Measurements from ENCODE around the gene DLG4.

DLG4 gene

DNA sequence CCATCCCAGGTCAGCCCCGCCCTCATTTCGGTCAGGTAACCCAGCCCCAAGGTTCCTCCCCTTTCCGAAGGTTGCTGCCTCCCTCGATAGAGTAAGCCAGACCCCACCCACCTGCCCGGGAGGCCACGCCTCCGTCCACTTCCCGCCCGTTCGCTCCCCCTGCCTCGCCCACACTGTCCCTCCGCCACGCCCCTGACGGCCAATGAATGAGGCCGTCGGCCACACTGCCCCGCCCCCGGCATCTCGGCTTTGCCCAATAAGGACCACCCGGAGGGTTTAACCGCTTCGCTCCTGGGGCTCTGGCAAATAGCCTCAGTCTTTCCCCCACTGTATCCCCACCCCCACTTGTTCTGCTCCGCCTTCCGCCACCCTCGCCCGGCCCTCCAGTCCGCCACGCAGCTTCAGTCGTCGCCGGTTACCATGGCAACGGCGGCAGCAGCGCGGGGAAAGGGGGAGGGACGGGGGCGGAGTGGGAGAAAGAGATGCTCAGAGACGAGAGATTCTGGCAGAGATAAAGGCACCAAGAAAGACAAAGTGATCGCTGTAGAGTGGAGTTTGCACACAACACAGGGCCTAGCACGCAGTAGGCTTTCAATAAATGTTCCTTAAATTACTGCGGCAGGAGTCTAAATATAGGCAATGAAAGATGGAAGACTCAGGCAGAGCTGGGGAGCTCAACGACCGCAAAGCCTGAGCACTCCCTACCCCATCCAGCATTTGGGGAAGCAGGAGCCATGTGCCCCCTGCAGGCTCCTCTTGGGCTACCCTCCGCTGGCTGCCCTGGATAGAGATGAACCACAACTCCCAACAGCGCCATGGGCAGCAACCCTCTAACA is 5.1 kb downstream of the DLG4 start:
- DNase-seq: peak; percentile 98

DNA sequence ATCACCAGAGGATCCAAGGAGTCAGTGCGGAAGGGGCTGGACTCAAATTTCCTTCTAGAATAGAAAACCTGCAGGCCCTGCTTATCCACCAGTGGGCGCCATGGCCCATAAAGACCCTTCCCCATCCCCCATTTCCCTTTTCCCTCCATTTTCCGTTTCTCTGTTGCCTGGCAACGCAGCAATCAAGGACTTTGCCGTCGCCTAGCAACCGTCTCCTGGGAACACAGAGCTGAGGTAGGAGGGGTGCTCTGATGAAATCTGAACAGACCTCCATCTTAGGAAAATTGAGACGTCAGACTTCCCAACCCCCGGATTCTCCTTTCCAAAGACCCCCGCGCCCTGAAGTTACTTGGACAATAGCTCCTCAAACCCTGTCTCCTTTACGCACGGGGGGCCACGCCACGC is 5.7 kb downstream of the DLG4 start:
- peak; percentile 75 for DNase-seq

DNA sequence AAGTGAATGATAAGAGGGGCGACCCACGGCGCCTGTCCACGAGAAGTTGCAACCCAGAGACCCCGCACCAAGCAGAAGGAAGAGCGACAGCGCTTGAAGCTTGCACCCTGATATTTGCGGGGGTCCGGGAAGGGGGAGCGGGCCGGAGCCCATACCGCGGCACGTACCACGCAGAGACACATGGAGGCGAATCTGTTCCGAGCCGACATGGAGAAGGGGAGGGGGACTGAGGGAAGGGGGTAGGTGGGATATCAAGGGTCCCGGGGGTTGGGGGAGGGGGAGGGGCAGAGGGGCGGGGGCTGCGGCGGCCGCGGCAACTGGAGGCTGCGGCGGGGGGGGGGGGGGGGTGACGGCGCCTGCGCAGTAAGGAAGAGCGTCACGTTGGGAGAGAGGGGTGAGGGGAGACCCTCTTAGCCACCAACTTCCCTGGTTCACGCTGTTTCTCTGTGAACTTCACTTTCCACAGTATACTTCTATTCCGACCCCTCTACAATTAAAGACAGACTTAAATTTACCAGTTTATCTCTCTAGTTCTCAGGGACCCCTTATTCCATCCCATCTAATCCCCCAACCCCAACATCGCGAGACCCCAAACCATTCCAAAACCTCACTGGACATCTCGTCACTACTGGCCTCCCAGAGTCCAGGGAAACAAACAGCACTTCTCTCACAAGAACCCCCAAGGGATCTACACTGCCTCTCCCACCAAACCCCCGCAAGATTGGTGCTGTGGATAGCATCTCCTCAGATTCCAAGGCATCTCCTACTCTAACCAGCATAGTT is 8.0 kb downstream of the DLG4 start:
- DNase-seq: no peak

DNA sequence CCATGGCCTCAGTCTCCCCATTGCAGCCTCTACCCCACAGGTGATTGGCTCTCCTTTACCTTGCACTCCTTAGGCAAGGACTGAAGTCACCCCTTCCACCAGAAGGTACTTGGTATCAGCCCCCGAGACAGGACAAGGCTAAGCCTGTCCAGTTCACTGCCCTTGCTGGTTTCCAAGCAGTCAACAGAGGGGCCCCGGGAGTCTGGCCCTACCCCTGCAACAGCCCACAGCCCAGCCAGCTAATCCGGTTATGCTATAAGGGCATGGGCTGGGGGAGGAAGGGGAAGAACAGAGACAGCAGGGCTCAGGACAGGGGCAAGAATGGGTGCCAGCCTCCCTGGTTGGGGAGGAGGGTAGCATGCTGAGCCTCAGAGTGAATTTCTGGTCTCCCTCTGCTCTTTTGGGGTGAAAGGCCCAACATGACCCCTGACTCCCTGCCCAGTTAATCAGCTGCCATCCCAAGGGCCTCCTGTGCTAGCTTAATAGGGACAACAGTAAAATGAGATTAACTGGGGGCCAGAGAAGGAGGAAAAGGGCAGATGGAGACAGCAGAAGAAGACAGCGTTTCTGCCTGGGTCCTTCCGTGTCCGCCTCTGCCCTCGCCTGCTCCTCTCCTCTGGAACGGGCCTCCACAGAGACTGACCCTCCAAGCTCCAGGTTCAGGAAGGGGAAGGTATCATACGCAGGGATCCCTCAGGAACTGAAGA is 10.7 kb downstream of the DLG4 start:
- no peak for DNase-seq

DNA sequence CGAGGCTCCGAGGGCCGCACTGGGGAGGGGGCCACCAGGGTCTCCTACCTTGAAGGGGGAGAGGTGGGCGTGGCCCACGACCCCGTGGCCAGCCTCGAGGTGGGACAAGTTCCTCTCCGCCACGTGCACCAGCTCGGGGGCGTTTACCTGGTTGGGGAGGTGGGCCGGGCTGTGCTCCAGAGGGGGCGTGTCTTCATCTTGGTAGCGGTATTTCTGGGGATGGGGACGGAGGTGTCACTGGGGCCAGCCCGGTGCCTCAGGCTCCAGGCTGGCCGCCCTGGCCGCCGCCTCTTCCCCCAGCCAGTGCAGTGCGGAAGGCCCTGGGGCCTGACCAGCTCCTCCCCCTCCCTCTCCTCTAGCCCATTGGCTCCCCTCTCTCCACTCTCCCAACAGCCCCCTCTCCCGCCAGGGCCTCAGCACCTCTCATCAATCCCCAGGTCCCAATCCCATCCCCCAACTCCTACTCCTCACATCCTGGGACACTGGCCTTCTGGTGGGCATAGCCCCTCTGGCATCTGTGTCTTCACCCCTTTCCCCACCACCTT is 11.5 kb downstream of the DLG4 start:
- DNase-seq: no peak

DNA sequence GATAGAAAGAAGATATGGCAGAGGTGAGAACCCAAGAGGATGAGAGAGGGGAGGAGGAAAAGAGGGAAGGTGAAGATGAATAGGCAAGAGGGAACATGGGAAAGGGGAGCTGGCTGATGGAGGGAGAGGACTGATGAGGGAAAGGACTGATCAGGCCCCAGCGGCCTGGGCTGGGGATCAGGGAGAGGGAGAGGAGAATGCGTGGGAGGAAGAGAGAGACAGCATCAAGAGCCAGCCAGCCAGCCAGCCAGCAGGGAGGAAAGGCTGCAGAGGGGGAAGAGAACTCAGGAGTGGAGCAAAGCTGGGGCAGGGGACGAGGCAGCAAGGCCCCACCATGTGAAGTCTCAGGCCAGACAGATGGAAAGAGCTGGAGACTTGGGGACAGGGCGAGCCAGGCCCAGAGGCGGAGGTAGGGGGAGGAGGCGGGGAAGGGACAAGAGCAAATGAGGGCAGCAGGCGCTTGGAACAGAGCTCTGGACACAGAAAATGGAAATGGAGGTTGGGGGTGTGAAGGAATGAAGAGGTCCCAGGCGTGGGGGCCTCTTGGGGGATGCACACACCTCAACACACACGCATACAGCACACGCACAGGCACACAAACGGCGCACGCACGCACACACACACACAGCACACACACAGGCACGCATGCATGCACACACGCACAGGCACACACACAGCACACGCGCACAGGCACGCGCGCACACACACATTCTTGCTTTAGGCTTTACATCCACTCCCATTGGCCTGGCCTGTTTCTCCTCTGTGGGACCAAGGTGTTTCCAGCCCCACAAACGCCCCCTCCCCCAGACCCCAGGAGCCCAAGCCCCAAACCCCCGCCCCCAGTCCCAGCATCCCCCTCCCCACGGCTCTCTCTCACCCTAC is 12.3 kb downstream of the DLG4 start:
- DNase-seq: no peak

DNA sequence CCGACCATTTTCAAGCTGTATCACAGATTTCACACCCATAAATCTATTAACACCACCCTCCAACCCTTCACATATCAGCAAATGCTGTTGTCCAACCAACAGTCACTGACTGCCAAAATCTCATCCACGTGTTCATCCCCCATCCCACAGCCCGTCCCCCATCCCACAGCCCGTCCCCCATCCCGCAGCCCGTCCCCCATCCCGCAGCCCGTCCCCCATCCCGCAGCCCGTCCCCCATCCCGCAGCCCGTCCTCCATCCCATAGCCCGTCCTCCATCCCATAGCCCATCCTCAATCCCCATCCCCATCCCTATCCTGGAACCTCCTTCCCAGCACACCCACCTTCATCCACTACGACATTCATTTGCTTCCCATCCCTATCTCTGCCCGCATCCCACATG is 14.1 kb downstream of the DLG4 start:
- no peak for DNase-seq

DNA sequence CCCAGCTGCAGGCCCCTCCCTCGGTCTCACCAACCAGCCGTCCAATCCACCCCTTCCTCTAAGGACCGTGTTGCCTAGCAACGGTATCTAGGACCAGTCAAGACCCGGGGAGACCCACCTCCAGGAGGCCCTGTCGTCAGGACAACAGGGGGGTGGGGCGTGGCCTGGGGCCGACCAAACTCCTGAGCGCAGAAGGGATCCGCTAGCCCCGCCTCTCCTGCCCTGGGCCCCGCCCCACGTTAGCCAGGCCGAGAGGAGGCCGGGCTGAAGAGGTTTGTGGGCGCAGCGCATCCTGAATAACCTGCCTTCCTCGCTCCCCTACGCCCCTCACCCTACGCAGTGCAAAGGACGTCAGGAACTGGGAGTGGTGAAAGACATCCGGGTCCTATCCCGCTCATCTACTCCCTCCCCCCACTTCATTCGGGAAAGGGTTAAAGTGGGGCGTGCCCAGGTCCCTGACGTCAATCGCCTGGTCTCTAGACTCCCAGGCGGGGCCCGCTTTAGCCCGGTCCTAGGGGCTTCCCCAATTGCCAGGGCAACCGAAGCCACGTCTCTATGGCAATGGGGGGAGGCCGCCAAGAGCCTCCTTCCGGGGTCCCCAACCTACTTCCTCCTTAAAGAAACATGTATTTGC is 14.7 kb downstream of the DLG4 start:
- DNase-seq: peak; percentile 97

DNA sequence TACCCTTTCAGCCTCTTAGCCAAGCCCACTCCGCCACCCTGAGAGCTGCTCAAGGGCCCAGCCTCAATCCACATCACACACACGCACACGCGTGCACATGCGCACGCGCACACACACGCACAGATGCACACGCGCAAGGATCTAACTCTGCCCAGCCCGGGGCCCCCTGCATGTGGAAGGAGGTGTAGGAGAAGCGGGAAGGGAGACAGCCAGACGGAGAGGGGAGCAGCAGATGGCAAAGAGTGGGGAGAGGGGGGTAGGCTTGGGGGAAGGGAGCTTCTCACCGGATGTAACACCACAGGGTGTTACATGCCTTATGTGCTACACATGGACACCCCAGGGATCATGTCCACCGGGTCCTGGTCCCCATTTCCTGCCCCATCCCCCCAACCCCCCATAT is 15.3 kb downstream of the DLG4 start:
- no peak for DNase-seq

DNA sequence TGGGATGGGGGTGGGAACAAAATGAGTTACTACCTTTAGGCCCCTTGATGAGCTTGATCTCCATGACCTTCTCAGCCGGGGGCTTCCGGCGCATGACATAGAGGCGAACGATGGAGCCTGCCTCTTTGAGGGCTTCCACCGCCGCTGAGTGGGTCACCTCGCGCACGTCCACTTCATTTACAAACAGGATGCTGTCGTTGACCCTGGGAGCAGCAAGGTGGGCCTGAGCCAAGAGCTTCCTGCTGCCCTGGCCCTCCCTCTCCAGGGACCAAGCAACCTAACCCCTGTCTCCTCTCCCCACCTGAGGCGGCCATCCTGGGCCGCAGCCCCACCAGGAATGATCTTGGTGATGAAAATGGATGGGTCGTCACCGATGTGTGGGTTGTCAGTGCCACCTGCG is 16.2 kb downstream of the DLG4 start:
- no peak for DNase-seq

DNA sequence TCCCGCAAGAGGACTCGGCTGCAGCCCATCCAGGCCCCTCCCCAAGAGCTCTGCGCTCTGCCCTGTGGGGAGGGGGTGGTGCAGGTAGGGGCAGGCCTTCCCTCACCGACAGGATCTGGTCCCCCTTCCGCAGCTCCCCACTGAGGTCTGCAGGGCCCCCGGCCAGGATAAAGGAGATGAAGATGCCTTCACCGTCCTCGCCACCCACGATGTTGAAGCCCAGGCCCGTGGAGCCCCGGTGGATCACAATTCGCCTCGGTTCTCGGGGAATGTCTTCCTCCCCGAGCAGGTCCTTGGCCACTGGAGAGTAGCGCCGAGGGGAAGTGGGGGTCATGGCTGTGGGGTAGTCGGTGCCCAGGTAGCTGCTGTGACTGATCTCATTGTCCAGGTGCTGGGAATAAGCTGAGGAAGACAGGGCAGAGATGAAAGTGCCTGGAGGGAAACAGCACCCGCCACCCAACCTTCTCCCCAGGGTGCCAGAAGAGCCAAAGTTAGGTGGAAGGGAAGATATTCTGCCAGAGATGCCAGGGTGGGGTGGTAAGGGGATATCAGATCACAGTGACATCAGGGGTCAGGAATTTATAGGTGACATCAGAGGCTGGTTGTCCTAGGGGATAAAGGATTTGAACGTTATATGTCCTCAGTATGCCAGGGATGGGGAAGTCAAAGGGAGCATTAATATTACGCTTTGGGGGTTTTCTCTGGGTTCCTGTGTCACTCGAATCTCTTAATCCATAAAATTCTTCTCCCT is 22.8 kb downstream of the DLG4 start:
- DNase-seq: no peak

DNA sequence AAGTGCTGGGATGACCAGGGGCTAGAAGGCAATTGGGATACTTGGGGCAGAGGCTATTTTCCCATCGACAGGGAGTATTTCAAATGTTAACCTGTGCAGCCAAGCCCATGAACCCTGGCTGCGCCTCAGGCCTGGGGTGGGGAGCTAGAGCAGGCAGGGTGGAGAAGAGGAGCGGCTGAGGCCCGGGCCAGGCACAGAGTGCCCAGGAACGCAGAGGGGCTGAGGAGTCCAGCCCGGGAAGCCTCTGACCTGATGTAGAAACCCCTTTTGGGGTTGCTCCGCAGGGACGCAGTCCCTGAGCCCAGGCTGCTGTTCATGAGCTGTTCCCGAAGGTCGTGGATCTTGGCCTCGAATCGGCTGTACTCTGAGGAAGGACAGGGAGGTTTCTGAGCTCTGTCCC is 23.7 kb downstream of the DLG4 start:
- no peak for DNase-seq

DNA sequence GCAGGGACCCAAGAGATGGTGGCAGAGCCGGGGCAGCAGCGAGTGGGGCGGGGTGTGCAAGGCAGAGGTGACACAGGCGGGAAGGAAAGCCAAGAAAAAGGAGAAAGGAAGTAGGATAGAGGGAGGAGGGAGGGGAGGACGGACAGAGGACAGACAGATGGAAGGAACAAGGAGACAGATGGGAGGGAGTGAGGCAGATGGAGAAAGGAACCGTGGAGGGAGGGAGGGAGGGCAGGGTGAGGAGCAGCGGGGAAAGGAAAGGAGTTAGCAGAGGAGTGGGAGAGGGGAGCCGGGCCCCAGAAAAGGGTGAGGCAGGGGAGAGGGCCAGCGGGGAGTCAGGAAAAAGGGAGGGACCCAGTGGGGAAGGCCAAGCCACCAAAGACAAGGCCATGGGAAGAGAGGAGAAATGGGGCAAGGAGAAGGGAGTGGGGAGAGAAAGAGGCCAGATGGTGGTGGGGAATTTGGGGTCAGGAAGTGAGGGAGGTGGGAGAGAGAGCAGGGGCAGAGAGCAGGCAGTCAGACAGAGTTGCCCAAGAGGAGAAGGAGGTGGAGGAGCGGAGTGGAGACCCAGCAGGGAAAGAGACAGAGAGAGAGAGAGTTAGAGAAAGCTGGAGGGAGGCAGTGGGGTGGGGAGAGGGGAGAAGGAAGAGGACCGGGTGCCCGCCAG is 27.2 kb downstream of the DLG4 start:
- DNase-seq: no peak

DNA sequence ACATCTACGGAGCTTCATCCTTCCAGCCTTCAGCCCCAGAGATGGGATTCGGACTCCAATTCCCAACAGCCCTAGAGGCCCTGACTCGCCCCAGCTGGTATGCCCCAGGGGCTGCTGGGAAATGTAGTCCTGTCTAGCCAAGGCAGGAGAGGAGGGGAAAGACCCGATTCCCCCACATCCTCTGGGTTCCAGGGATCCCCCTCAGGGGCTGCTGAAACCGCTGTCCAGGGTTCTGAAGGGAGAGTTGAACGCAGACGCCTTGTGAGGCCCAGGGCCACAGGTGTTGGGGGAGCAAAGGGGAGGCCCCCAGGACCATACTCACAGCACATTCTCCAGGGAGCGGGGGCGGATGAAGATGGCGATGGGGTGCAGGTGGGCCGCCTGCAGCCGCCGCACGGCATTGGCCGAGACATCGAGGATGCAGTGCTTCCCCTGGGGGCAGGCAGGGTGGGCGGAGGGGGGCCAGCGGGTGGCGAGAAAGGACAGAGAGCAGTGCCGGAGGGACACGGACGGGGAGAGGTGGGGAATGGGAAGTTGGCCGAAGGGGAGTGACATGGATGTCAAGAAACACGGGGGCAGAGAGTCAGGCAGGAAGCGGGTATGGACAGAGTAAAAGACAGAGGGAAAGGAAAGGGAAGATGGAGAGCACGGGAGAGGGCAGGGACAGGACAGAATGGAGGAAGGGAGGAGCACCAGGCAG is 27.9 kb downstream of the DLG4 start:
- DNase-seq: no peak

DNA sequence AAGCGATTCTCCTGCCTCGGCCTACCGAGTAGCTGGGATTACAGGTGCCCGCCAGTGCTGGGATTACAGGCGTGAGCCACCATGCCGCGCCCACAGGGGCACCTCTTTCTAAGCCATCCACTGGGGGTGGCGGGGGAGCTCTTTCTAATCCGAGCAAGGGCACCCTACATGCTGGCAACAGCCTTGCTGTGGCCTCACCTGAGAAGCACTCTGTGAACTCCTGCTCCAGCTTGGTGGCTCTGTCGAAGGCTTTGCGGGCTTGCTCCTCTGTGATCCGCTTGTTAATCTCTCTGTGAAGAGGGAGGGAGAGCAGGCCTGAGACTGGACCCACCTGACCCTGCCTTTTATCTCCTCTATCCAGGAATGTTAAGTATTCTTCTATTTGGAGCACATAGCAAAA is 28.6 kb downstream of the DLG4 start:
- no peak for DNase-seq

DNA sequence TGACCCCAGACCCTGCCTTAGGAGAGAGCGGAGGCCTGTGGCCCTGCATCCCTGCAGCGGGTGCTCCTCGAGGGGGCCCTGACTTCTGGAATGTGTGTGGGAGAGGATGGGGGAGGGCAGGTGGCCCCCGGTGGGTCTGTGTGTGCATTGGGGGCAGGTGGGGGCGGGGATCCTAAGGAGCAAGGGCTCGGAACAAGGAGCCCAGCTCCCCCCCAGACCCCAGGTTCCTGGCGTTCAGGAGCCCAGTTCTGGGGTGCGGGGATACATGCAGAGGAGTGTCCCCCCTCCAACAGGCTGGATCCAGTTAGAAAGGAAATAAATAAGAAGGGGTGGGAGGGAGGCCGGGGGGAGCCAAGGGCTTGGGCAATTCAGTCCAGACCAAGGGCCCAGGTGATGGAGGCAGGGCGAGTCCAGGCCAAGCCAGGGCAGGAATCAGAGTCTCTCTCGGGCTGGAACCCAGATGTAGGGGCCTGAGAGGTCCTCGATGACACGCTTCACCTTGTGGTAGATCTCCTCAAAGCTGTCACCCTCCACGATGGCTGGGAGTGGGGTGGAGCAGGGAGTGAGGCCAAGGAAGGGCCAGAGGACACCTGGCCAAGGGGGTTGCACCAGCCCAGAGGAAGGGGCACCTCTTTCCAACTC is 29.2 kb downstream of the DLG4 start:
- DNase-seq: no peak

DNA sequence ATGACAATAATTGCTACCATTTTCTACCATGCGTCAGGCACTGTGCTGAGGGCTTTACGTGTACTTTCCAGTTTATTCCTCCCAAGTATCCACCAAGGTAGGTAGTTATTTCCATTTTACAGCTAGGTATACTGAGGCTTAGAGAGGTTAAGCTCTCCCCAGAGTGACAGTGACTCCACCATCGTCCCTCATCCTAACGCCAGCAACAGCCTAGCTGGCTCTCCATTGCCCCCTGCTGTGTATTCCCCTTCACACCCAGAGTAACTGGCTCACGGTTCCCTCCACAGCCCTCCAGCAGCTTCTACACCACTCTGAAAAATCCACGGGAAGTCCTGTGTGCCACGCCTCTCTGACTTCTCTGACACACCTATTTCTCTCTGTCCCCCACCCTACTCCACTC is 33.4 kb downstream of the DLG4 start:
- no peak for DNase-seq

DNA sequence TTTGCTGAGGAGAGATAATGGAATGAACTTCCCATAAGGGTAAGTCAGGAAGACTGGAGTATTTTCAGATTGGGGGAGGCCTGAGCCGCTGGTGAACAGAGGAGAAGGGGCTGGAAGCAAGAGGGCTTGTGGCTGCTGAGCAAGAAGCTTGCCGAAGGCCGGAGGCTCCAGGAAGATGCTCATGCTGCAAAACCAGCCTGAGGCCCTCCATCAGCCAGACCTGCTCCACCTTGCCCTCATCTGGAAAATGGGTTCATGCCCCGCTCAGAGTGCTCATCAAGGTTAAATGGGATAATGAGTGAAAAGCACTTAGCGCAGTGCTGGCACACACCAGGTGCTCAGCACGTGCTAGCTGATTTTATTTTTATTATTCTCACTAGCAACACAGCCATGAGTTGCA is 35.0 kb downstream of the DLG4 start:
- no peak for DNase-seq

DNA sequence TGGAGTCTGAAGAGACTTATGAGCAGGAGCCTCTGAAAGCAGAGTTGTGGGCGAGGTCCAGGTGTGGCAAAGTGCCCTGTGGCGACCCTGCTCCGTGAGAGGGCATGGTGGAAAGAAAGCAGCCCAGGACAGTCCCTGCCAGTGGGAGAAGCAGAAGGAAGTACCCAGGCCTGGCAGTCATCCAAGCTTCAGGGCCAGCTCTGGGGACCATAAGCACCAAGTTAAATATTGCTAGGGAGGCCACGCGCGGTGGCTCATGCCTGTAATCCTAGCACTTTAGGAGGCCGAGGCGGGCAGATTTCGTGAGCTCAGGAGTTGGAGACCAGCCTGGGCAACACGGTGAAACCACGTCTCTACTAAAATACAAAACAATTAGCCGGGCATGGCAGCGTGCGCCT is 35.5 kb downstream of the DLG4 start:
- no peak for DNase-seq

All from effector CD4-positive, alpha-beta T cell (primary cell).